Endodermal cell (in vitro differentiated cells): ENCODE results near the gene SLC7A1. TPM values are rescaled to one million over a fixed set of nuclear protein-coding genes. Genes with fewer than 3 reads are reported as not detected.

Experiments
- DNase-seq: peaks from one replicate; pipeline ENCODE4 v3.0.0-alpha.2; 2017
- H3K27ac ChIP-seq: 2 replicates; pipeline ENCODE4 v1.5.1; 2013; ENCODE audit warnings: mild to moderate bottlenecking, low read depth, low read length, moderate library complexity
- H3K27me3 ChIP-seq: 2 replicates; pipeline ENCODE4 v1.6.1; 2013; ENCODE audit warnings: mild to moderate bottlenecking, low read length, moderate library complexity; ENCODE audit not compliant: insufficient read depth, control insufficient read depth, poor library complexity, severe bottlenecking
- H3K36me3 ChIP-seq: 2 replicates; pipeline ENCODE4 v1.7.0; 2013; ENCODE audit warnings: mild to moderate bottlenecking, low read length, moderate library complexity; ENCODE audit not compliant: control insufficient read depth, insufficient read depth
- H3K4me1 ChIP-seq: one replicate; pipeline ENCODE4 v1.7.0; 2013; ENCODE audit warnings: low read length; ENCODE audit not compliant: control insufficient read depth, insufficient read depth
- H3K4me3 ChIP-seq: 2 replicates; pipeline ENCODE4 v1.5.1; 2013; ENCODE audit warnings: mild to moderate bottlenecking, low read length, moderate library complexity
- H3K9ac ChIP-seq: 2 replicates; pipeline ENCODE4 v1.6.1; 2013; ENCODE audit warnings: mild to moderate bottlenecking, low read length, moderate library complexity; ENCODE audit not compliant: poor library complexity, severe bottlenecking; ENCODE audit errors: extremely low read depth
- H3K9me3 ChIP-seq: 2 replicates; pipeline ENCODE4 v1.6.1; 2013; ENCODE audit warnings: mild to moderate bottlenecking, low read length, moderate library complexity; ENCODE audit not compliant: control insufficient read depth
- H3K27ac Mint-ChIP-seq: 2 replicates; pipeline ENCODE4 v1.8.0; 2020; ENCODE audit warnings: mixed read lengths
- H3K27me3 Mint-ChIP-seq: 2 replicates; pipeline ENCODE4 v1.8.0; 2021; ENCODE audit warnings: mild to moderate bottlenecking, mixed read lengths; ENCODE audit not compliant: insufficient read depth
- H3K36me3 Mint-ChIP-seq: 2 replicates; pipeline ENCODE4 v1.8.0; 2020; ENCODE audit warnings: low read depth, mixed read lengths
- H3K4me1 Mint-ChIP-seq: 2 replicates; pipeline ENCODE4 v1.8.0; 2020; ENCODE audit warnings: mixed read lengths
- H3K4me3 Mint-ChIP-seq: 2 replicates; pipeline ENCODE4 v1.8.0; 2020; ENCODE audit warnings: mild to moderate bottlenecking, moderate library complexity, mixed read lengths
- H3K9me3 Mint-ChIP-seq: 2 replicates; pipeline ENCODE4 v1.8.0; 2020; ENCODE audit warnings: mild to moderate bottlenecking, mixed read lengths
- CTCF ChIP-seq: fragments of 200-600 bp; sonication (generic); conservative IDR thresholded peaks from 2 replicates; pipeline ENCODE4 v1.5.0; 2021; ENCODE audit warnings: antibody characterized with exemption, mild to moderate bottlenecking
- whole genome bisulfite sequencing, 2 experiments: methylation state at CpG; one replicate each; pipeline versions ENCODE4 v1.1.5 to v1.1.7; 2013; ENCODE audit warnings: missing lambda C conversion rate in 2 of 2, mixed read lengths in 1 of 2; ENCODE audit not compliant: insufficient coverage in 1 of 2, insufficient read length in 1 of 2; 5-methylcytosine and 5-hydroxymethylcytosine counted together
- total RNA-seq, 2 donors: library from RNA; stranded (reverse); fragmentation: NEBNext Ultra II Directional in 1 of 2; extraction: Animal tissue kit (Norgen Biotek cat#: 25700) in 1 of 2; gene quantifications; 2 replicates in 1 of 2; 3 replicates in 1 of 2; pipeline ENCODE4 v1.2.1, GENCODE V29; 2021

SLC7A1 gene
- total RNA-seq, 2 donors from 2014 or later: 26.0 to 27.3 TPM

GRCh38 chr13:29624997-29625396 is 29.5 kb upstream of the SLC7A1 start:
- Mint-ChIP-seq H3K27me3 (peaks cover 7% of the 10 kb centered on the region), H3K36me3 (no peaks in the 10 kb centered on the region), H3K4me3 (no peak overlapping the region), H3K27ac (no peak overlapping the region), H3K4me1 (no peaks in the 10 kb centered on the region), H3K9me3 (peaks cover 3% of the 10 kb centered on the region)
- 83 to 85% methylated on average over 2 to 5 of the region's 5 CpGs for WGBS, 2 experiments
- Histone ChIP-seq H3K9ac (no peak overlapping the region), H3K36me3 (no peaks in the 10 kb centered on the region), H3K4me3 (no peak overlapping the region), H3K27ac (no peak overlapping the region), H3K27me3 (no peaks in the 10 kb centered on the region), H3K4me1 (no peaks in the 10 kb centered on the region), H3K9me3 (no peaks in the 10 kb centered on the region)
- no peak for TF ChIP-seq CTCF
- DNase-seq: no peak

GRCh38 chr13:29621841-29622240 is 26.4 kb upstream of the SLC7A1 start:
- H3K4me3 ChIP-seq: no peak overlapping the region
- no peaks in the 10 kb centered on the region for H3K9me3 ChIP-seq
- Mint-ChIP-seq H3K9me3 (peaks cover 14% of the 10 kb centered on the region), H3K27me3 (peaks cover 2% of the 10 kb centered on the region), H3K4me1 (no peaks in the 10 kb centered on the region), H3K27ac (no peak overlapping the region), H3K36me3 (no peaks in the 10 kb centered on the region), H3K4me3 (no peak overlapping the region)
- 78 to 81% methylated on average over 6 to 7 of the region's 7 CpGs for WGBS, 2 experiments
- no peaks in the 10 kb centered on the region for H3K27me3 ChIP-seq
- H3K4me1 ChIP-seq: no peaks in the 10 kb centered on the region
- H3K27ac ChIP-seq: no peak overlapping the region
- DNase-seq: no peak
- H3K9ac ChIP-seq: no peak overlapping the region
- no peak for TF ChIP-seq CTCF
- H3K36me3 ChIP-seq: no peaks in the 10 kb centered on the region

GRCh38 chr13:29621051-29621800 is 25.7 kb upstream of the SLC7A1 start:
- H3K9ac ChIP-seq: no peak overlapping the region
- TF ChIP-seq CTCF: no peak
- H3K4me1 Mint-ChIP-seq: peaks cover 3% of the 10 kb centered on the region
- no peaks in the 10 kb centered on the region for H3K36me3 Mint-ChIP-seq
- no peak overlapping the region for H3K27ac ChIP-seq
- H3K27me3 ChIP-seq: no peaks in the 10 kb centered on the region
- DNase-seq: no peak
- H3K4me3 Mint-ChIP-seq: no peak overlapping the region
- no peaks in the 10 kb centered on the region for H3K36me3 ChIP-seq
- H3K4me3 ChIP-seq: no peak overlapping the region
- no peaks in the 10 kb centered on the region for H3K9me3 ChIP-seq
- H3K9me3 Mint-ChIP-seq: peaks cover 14% of the 10 kb centered on the region
- H3K27ac Mint-ChIP-seq: no peak overlapping the region
- 88 to 91% methylated on average over 4 of the region's 4 CpGs for WGBS, 2 experiments
- H3K27me3 Mint-ChIP-seq: peaks cover 2% of the 10 kb centered on the region
- no peaks in the 10 kb centered on the region for H3K4me1 ChIP-seq
